HG03039 (cell line): ENCODE results near the gene SLC38A8.

Source experiments
- ATAC-seq: cut with Tn5 transposase; IDR thresholded peaks from one replicate; pipeline ENCODE4 v1.9.1; 2021; ENCODE audit warnings: mild to moderate bottlenecking, moderate library complexity; ENCODE audit not compliant: unreplicated experiment

Gene SLC38A8

DNA sequence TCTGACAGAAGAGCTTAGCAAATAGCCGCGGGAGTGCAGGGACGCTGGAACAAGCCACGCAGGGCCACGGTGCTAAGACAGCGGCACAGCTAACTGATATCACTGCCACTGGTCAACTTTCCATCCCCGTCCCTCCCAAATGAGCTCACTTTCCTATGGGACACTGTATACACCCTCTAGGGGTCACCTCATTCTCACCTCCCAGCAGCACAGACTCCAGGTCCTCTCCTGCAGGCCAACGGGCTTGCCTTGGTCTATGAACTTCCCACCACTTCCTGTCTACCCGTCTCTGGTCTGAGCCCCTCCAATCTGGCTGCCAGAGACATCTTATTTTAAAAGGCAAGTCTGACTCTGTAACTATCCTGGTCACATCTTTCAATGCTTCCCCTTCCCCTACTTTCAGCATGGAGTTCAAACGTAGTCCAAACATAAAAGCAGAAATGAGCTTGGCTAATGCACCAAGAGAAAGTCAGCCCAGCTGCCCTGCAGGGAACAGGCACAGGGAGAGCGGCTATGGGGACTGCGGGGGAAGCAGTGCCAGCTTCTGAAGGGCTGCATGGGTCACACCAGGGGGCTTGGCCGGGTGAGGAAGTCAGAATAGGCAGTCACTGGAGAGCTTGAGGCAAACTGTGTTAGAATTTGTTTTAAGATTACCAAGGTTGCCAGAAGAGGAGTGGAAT lies 26.3 kb upstream of the SLC38A8 start:
- no peak for ATAC-seq

GRCh38 chr16:84068041-84068440 lies 25.4 kb upstream of the SLC38A8 start:
- ATAC-seq: no peak

GRCh38 chr16:84067640-84068039 lies 25.0 kb upstream of the SLC38A8 start:
- ATAC-seq: no peak

GRCh38 chr16:84065536-84066132 lies 23.0 kb upstream of the SLC38A8 start:
- ATAC-seq: no peak

DNA sequence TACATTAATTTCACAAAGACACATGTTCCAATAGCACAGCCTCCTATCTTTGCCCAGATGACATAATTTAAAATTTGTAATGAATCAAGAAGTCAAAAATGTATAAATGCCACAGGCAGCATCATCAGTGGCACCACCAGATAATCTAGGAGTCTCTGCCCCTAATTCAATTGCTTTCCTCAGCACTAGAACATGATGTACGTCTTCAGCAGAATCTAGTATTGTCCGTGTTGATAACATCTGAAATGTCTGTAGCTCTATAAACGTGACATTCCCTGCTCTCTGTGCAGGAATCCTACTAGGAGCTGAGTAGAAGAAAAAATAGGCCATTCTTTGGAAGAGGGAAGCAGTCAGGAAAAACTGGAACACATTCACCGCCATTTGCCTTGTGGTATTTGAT lies 21.4 kb upstream of the SLC38A8 start:
- no peak for ATAC-seq

DNA sequence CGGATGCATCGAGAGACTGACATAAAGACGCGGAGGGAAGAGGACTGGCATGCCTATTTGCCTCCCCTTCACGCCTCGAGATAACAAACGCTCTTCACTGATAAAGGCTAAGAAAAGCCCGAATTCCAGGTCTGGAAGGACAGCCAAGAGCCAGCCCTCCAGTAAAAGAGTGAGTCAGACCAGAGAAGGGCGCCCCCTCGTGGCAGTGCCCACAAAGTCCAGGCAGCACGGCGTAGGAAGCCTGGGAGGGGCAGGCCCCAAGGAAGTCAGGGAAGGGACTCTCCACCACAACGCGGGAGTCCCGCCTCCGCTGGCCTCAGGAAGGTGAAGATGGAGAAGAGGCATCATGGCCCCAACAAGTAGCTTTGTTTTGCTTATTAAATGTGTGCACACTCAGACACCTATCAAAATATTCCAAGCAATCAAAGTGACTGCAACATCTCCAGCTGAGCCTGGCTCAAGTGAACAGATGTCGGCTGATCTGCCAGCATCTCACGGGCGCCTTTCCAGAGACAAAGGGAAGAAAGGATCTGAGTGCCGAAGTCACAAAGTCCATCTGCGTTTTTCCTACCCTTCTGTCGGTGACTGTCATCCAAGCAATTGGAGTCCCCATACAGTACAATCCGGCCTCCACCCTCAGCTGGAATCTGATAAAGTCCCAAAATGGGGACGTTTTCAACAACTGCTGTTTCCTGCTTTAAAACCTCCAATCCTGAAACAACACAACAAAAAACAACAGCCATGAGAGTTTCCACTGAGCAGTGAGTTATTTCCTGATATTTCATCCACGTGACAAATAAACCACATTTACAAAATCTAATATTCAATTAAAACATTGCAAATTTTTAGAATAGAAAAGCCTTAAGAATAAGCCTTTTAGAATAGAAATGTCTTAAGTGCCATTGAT lies 20.4 kb upstream of the SLC38A8 start:
- no peak for ATAC-seq

GRCh38 chr16:84061236-84061819 lies 18.7 kb upstream of the SLC38A8 start:
- no peak for ATAC-seq

GRCh38 chr16:84059946-84060901 lies 17.6 kb upstream of the SLC38A8 start:
- ATAC-seq: no peak

GRCh38 chr16:84059111-84059510 lies 16.5 kb upstream of the SLC38A8 start:
- ATAC-seq: no peak

- no peak for ATAC-seq
These were observed 16.1 kb upstream of the SLC38A8 start for GRCh38 chr16:84058664-84059063.

GRCh38 chr16:84058211-84058610 lies 15.6 kb upstream of the SLC38A8 start:
- ATAC-seq: no peak

DNA sequence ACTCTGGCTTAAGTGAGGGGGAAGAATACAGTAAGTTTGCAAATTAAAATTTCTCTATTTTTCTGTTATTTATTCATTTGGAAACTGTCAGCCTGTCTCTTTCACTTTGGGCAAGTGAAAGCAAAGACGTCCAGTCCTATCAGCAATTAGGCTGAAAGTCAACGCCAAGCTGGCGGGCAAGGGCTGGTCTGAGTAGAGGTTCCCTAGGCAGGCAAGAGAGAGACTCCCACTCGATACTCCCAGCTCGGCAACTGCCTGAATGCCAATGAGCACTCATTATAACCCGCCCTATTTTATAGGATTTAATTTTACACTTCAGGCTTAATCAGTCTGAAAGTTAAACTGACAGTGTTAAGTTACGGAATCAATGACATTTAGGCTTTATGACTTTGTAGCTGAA lies 14.3 kb upstream of the SLC38A8 start:
- ATAC-seq: no peak

GRCh38 chr16:84055801-84056634 lies 13.4 kb upstream of the SLC38A8 start:
- ATAC-seq: no peak

GRCh38 chr16:84055366-84055765 lies 12.8 kb upstream of the SLC38A8 start:
- no peak for ATAC-seq

GRCh38 chr16:84054916-84055315 lies 12.3 kb upstream of the SLC38A8 start:
- ATAC-seq: no peak

- no peak for ATAC-seq
These were observed 11.7 kb upstream of the SLC38A8 start for GRCh38 chr16:84054271-84054670.

DNA sequence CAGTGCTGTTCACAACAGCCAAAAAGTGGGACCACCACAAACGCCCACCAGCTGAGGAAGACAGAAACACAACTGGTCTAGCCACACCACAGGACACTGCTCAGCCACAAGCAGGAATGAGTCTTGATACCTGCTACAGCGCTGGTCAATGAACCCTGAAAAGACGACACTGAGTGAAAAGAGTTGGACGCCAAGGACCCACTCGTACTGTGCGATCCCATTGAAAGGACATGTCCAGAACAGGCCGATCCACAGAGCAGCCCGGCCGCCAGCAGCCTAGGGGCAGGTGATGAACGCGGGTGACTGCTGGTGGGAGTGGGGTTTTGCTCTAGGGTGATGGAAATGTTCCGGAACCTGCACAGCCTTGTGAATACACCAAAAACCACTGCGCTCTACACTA lies 10.6 kb upstream of the SLC38A8 start:
- no peak for ATAC-seq

GRCh38 chr16:84052071-84052622 lies 9.6 kb upstream of the SLC38A8 start:
- no peak for ATAC-seq

DNA sequence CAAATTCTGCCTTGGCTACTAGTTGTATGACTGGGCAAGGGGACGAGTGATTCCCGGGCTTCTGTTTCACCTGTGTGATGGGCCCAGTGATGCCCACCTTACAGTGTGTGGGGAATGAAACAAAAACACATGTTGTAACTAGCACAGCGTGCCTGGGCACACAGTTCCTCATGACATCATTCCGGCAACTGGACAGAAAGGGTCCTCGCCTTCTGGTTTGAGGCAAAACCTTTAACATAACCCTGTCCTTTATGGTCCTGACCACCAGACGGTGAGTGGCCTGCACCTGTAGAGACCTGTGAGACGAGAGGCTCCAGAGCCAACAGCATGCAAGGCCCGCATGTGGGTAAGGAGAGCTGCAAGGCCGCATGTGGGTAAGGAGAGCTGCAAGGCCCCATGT lies 7.7 kb upstream of the SLC38A8 start:
- ATAC-seq: no peak
